Fibroblast of mammary gland (primary cell): ENCODE data around the gene RAD23B.

ENCODE experiments used
- DNase-seq: peaks from one replicate; pipeline ENCODE4 v3.0.0-alpha.2; 2010; ENCODE audit warnings: low read depth
- H3K4me3 ChIP-seq: 2 replicates; pipeline ENCODE4 v1.5.1; 2011; ENCODE audit warnings: low read depth, mild to moderate bottlenecking, low read length, moderate library complexity; ENCODE audit not compliant: control insufficient read depth
- TF ChIP-seq, protein P1 (sequence below): conservative IDR thresholded peaks from 2 replicates; pipeline ENCODE4 v1.5.1; 2011; ENCODE audit warnings: low read depth, low read length, inconsistent platforms; ENCODE audit not compliant: control insufficient read depth, insufficient read depth

The RAD23B gene

GRCh38 chr9:107282759-107283622 lies at the start of gene RAD23B:
TSS of gene RAD23B (plus strand) at chr9:107283279. CDS start at chr9:107283630, 351 bp downstream.
- TF ChIP-seq, protein P1, sequence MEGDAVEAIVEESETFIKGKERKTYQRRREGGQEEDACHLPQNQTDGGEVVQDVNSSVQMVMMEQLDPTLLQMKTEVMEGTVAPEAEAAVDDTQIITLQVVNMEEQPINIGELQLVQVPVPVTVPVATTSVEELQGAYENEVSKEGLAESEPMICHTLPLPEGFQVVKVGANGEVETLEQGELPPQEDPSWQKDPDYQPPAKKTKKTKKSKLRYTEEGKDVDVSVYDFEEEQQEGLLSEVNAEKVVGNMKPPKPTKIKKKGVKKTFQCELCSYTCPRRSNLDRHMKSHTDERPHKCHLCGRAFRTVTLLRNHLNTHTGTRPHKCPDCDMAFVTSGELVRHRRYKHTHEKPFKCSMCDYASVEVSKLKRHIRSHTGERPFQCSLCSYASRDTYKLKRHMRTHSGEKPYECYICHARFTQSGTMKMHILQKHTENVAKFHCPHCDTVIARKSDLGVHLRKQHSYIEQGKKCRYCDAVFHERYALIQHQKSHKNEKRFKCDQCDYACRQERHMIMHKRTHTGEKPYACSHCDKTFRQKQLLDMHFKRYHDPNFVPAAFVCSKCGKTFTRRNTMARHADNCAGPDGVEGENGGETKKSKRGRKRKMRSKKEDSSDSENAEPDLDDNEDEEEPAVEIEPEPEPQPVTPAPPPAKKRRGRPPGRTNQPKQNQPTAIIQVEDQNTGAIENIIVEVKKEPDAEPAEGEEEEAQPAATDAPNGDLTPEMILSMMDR: no peak
- peak within 1 kb of the TSS; percentile 96 for H3K4me3 ChIP-seq
- DNase-seq: peak; percentile 98

GRCh38 chr9:107235765-107236442 lies 47.2 kb upstream of the RAD23B start:
- DNase-seq: no peak
- TF ChIP-seq, protein P1: no peak
- no peak overlapping the region for H3K4me3 ChIP-seq

- no peak overlapping the region for H3K4me3 ChIP-seq
- DNase-seq: peak; percentile 38
- TF ChIP-seq, protein P1: no peak
These were observed 45.2 kb upstream of the RAD23B start for GRCh38 chr9:107237873-107238272.

DNA sequence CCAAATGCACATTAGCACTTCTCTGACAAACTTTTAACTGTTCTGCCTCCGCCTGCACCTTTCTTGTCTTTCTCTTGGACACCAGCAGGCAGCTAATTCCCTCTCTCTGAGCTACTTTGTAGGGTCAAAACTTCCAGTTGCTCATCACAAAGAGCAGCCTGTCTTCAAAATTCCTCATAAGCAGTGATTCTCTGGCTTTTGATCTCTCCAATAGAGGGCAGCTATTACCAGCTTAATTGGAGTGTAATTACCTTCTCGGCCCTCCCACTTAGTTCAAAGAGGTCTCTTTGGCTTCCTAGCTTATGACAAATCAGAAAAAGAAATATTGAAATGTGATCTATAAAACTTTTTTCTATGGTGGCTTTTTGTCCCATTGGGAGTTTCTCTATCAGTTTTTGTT lies 43.6 kb upstream of the RAD23B start:
- H3K4me3 ChIP-seq: no peak overlapping the region
- peak; percentile 65 for DNase-seq
- TF ChIP-seq, protein P1: peak; percentile 37

- TF ChIP-seq, protein P1: no peak
These were observed 42.8 kb upstream of the RAD23B start for GRCh38 chr9:107240260-107240659.

DNA sequence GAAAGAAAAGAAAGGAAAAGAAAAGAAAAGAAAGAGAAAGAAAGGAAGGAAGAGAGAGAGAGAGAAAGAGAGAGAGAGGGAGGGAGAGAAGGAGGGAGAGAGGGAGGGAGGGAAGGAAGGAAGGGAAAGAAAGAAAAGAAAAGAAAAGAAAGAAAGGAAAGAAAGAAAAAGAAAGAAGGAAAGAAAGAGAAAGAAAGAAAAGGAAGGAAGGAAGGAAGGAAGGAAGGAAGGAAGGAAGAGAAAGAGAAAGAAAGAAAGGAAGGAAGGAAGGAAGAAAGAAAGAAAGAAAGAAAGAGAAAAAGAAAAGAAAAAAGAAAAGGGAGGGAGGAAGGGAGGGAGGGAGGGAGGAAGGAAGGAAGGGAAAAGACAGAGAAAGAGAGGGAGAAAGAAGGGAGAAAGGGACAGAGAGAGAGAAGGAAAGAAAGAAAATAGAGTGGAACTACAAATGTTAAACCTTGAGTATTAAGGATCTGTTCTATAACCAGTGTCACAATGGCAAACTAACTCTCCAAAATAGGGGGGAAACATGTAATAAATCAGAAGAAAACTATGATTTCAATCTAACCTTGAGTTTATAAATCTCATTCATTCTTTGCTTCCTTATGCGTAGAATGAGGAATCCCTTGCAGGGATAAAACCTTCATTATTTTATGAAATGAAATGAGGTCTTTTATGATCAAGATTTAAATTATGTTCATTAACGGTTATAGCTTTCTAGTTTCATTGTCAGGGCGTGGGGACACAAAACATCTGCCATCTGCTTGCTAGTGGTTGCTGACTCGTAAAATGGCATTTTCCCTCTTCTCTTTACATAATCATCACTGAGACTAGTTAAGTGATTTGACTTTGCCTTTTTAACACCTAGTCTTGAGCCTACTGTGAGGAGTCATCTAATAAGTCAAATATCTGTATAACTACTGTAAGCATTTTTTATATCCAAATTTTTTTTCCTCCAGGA lies 40.7 kb upstream of the RAD23B start:
- no peak overlapping the region for H3K4me3 ChIP-seq
- TF ChIP-seq, protein P1: no peak
- DNase-seq: peak; percentile 64

More at GRCh38 chr9:107240260-107240659, 42.8 kb upstream of the RAD23B start:
- DNase-seq: no peak
- H3K4me3 ChIP-seq: no peak overlapping the region
